GM12865 (cell line): Measurements from ENCODE around the gene SYNDIG1.

Experiments used
- DNase-seq: peaks from one replicate; pipeline ENCODE4 v3.0.0; 2010; ENCODE audit warnings: low read depth
- H3K4me3 ChIP-seq: 2 replicates; pipeline ENCODE4 v1.5.1; 2011; ENCODE audit warnings: mild to moderate bottlenecking, low read depth, low read length, control low read depth
- TF ChIP-seq, protein P1 (sequence below): IDR thresholded peaks from 2 replicates; pipeline ENCODE4 v1.5.1; 2011; ENCODE audit warnings: low read length, control low read depth, low read depth, inconsistent platforms; ENCODE audit not compliant: insufficient read depth; ENCODE audit errors: missing control alignments

SYNDIG1 gene

GRCh38 chr20:24439737-24440387 is 29.6 kb upstream of the SYNDIG1 start:
- TF ChIP-seq, protein P1, sequence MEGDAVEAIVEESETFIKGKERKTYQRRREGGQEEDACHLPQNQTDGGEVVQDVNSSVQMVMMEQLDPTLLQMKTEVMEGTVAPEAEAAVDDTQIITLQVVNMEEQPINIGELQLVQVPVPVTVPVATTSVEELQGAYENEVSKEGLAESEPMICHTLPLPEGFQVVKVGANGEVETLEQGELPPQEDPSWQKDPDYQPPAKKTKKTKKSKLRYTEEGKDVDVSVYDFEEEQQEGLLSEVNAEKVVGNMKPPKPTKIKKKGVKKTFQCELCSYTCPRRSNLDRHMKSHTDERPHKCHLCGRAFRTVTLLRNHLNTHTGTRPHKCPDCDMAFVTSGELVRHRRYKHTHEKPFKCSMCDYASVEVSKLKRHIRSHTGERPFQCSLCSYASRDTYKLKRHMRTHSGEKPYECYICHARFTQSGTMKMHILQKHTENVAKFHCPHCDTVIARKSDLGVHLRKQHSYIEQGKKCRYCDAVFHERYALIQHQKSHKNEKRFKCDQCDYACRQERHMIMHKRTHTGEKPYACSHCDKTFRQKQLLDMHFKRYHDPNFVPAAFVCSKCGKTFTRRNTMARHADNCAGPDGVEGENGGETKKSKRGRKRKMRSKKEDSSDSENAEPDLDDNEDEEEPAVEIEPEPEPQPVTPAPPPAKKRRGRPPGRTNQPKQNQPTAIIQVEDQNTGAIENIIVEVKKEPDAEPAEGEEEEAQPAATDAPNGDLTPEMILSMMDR = no peak
- no peak for DNase-seq
- no peak overlapping the region for H3K4me3 ChIP-seq

DNA sequence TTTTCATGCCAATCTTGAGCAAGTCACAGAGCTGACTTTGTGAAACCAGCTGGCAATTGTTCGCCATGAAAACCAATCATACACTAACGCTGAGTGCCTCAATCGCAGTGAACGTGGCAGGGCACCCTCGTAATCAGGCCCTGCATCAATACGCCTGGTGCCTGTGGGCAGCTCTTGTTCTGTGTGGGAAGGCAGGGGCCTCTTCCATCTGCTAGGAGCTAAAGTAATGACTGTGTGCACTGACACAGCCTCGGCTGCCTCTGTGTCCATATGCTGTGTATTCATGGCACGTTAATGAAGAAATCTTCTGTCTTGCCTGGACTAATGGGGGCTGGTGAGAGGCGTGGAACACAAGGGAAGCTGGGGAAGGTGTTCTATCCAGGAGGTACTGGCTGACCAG is 27.8 kb upstream of the SYNDIG1 start:
- H3K4me3 ChIP-seq = no peak overlapping the region
- TF ChIP-seq, protein P1 = no peak
- no peak for DNase-seq

- TF ChIP-seq, protein P1 = no peak
- no peak overlapping the region for H3K4me3 ChIP-seq
- no peak for DNase-seq
These were observed 26.5 kb upstream of the SYNDIG1 start for GRCh38 chr20:24442909-24443308.

GRCh38 chr20:24443436-24443835 is 26.0 kb upstream of the SYNDIG1 start:
- TF ChIP-seq, protein P1 = no peak
- DNase-seq = no peak
- H3K4me3 ChIP-seq = no peak overlapping the region

GRCh38 chr20:24444526-24445190 is 24.8 kb upstream of the SYNDIG1 start:
- TF ChIP-seq, protein P1 = no peak
- DNase-seq = no peak
- H3K4me3 ChIP-seq = no peak overlapping the region

- DNase-seq = no peak
- TF ChIP-seq, protein P1 = no peak
- H3K4me3 ChIP-seq = no peak overlapping the region
These were observed 23.8 kb upstream of the SYNDIG1 start for GRCh38 chr20:24445510-24446170.

GRCh38 chr20:24446811-24447210 is 22.6 kb upstream of the SYNDIG1 start:
- TF ChIP-seq, protein P1 = no peak
- no peak overlapping the region for H3K4me3 ChIP-seq
- DNase-seq = no peak
